ENCODE measurements around the gene TACC2. TPM values are rescaled to one million over a fixed set of nuclear protein-coding genes. Genes with fewer than 3 reads are reported as not detected.
A peak's percentile ranks its signal among the peaks of the same experiment; 100 is the strongest.

TACC2 gene
- total RNA-seq, 1 donor from 2014 or later = 56.6 TPM

DNA sequence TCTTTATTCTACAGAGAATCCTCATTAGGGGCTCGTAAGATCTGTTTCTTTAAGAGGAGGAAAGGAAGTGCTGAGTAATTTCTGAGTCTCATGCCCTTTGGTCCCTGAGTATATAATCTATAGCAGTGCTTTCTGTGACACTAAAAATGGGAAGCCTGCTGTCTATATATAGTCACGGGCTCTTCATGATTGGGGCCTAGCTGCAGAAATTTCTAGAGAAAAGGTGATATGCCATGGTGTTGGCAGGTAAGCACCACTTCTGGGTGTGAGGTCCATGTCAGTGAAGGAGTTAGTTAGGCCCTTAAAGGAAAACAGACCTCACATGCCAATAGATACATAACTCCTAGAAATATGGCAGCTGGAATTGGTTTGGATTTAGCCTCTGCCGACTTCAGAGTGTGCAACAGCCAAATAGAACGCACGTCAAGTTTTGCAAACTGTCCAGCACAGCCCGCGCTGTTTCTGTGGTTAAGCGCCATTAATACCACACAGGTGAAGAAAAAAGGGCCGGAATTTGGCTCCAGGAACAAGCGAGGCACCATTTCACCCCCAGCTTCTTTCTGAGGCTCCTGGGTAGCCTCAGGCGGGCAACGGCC, 123.2 kb downstream of the TACC2 start:
- H3K27ac Mint-ChIP-seq (ENCODE audit: unreplicated experiment) = peak overlapping the region; percentile 93
- DNase-seq (ENCODE audit: low spot score) = no peak
- TF ChIP-seq CTCF (IDR thresholded peaks at IDR 0.05) = no peak
- no peaks in the 10 kb centered on the region for H3K36me3 Mint-ChIP-seq (ENCODE audit: low read depth)
- no peaks in the 10 kb centered on the region for H3K27me3 Mint-ChIP-seq (ENCODE audit: low read depth)
- H3K9me3 Mint-ChIP-seq (ENCODE audit: low read depth) = no peaks in the 10 kb centered on the region
- H3K4me1 Mint-ChIP-seq (ENCODE audit: low read depth) = peaks cover 42% of the 10 kb centered on the region
- peak overlapping the region; percentile 88 for H3K4me3 Mint-ChIP-seq (ENCODE audit: unreplicated experiment)

DNA sequence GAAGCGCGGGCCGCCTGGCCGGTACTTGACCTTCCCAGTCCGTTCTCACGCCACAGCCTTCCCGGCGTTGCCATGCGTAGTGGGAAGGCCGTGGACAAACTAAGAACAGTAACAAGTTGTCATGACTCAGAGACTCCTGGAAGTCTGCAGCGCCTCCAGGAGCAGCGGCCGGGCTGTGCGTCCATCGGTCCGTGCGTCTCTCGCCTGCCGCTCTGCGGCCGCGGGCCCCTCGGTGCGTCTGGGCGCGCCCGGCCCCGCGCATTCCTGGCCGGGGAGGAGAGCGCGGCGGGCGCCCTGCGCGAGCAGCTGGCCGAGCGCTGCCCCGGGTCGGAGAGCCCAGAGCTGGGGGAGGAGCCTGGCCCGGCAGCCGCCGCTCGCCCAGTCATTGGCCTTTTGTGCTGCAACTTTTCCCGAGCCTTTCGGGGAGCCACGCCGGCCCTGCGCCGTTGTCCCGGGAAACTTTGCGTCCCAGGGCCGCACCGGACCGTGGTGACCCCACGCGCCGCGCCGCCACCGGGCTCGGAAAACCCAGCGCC, 123.7 kb downstream of the TACC2 start:
- Mint-ChIP-seq H3K36me3 (ENCODE audit: low read depth) (no peaks in the 10 kb centered on the region), H3K27me3 (ENCODE audit: low read depth) (no peaks in the 10 kb centered on the region), H3K4me3 (ENCODE audit: unreplicated experiment) (peak overlapping the region; percentile 88), H3K27ac (ENCODE audit: unreplicated experiment) (peak overlapping the region; percentile 98), H3K9me3 (ENCODE audit: low read depth) (no peaks in the 10 kb centered on the region), H3K4me1 (ENCODE audit: low read depth) (peaks cover 48% of the 10 kb centered on the region)
- peak; percentile 41 for TF ChIP-seq CTCF (IDR thresholded peaks at IDR 0.05)
- DNase-seq (ENCODE audit: low spot score) = no peak

- Mint-ChIP-seq H3K27ac (ENCODE audit: unreplicated experiment) (peak overlapping the region; percentile 98), H3K36me3 (ENCODE audit: low read depth) (no peaks in the 10 kb centered on the region), H3K4me1 (ENCODE audit: low read depth) (peaks cover 51% of the 10 kb centered on the region), H3K27me3 (ENCODE audit: low read depth) (no peaks in the 10 kb centered on the region), H3K4me3 (ENCODE audit: unreplicated experiment) (peak overlapping the region; percentile 88), H3K9me3 (ENCODE audit: low read depth) (no peaks in the 10 kb centered on the region)
- peak; percentile 77 for TF ChIP-seq CTCF (IDR thresholded peaks at IDR 0.05)
- no peak for DNase-seq (ENCODE audit: low spot score)
Observed at GRCh38 chr10:122113161-122113944, 124.4 kb downstream of the TACC2 start.

- Mint-ChIP-seq H3K27ac (ENCODE audit: unreplicated experiment) (peak overlapping the region; percentile 98), H3K4me1 (ENCODE audit: low read depth) (peaks cover 59% of the 10 kb centered on the region), H3K27me3 (ENCODE audit: low read depth) (no peaks in the 10 kb centered on the region), H3K9me3 (ENCODE audit: low read depth) (no peaks in the 10 kb centered on the region), H3K4me3 (ENCODE audit: unreplicated experiment) (peak overlapping the region; percentile 88), H3K36me3 (ENCODE audit: low read depth) (no peaks in the 10 kb centered on the region)
- no peak for TF ChIP-seq CTCF (IDR thresholded peaks at IDR 0.05)
- DNase-seq (ENCODE audit: low spot score) = no peak
Observed at GRCh38 chr10:122113945-122114747, 125.2 kb downstream of the TACC2 start.

DNA sequence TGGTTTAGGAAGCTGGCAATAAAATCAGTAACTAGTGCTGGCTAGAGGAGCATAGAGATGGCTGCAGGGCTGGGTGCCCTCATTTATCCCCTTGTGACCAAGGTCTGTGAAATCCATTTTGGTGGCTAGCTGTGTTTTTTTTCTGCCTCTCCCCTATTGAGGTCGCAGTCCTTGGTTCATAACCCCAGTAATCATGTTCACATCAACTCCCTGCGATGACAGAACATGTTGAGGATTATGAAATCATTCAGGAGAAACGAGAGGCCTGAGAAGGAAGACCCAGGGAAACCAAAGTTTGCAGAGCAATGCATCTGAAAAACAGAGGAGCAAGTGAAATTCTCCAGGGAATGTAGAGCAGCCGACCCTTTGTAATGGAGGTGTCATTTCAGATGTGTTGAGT, 126.9 kb downstream of the TACC2 start:
- no peak for DNase-seq (ENCODE audit: low spot score)
- Mint-ChIP-seq H3K4me1 (ENCODE audit: low read depth) (peaks cover 74% of the 10 kb centered on the region), H3K9me3 (ENCODE audit: low read depth) (no peaks in the 10 kb centered on the region), H3K4me3 (ENCODE audit: unreplicated experiment) (peak overlapping the region; percentile 88), H3K36me3 (ENCODE audit: low read depth) (no peaks in the 10 kb centered on the region), H3K27ac (ENCODE audit: unreplicated experiment) (peak overlapping the region; percentile 98), H3K27me3 (ENCODE audit: low read depth) (no peaks in the 10 kb centered on the region)
- no peak for TF ChIP-seq CTCF (IDR thresholded peaks at IDR 0.05)

Measured in chondrocyte (in vitro differentiated cells).